Measurements from ENCODE around the gene TC2N. TPM values are rescaled to one million over a fixed set of nuclear protein-coding genes. Genes with fewer than 3 reads are reported as not detected.
A peak's percentile ranks its signal among the peaks of the same experiment; 100 is the strongest.

Gene TC2N
- total RNA-seq (2012; rRNA removed) (under 0.01 and 0.18 TPM in 2 replicates), polyA plus RNA-seq (2012; rRNA removed) (0.03 and 0.04 TPM in 2 replicates), Bru-seq, nascent RNA (percentile 54 among the genes with signal in this experiment), BruChase-seq, experiment 1, labeled RNA remaining after a 6-hour chase (percentile 47 among the genes with signal in this experiment), BruChase-seq, experiment 2, labeled RNA remaining after a 2-hour chase (percentile 49 among the genes with signal in this experiment)
- not detected in 2 replicates for polyA plus RNA-seq (2012; cell fraction: cytosol; rRNA removed)
- 0.08 TPM in 1 of 2 replicates, not detected in the other for polyA plus RNA-seq (2012; cell fraction: nucleus; rRNA removed; ENCODE audit: low replicate concordance)
- long read RNA-seq, partial matches to known transcripts, result 0 of 1 reads
- long read RNA-seq, other reads (novel, unspliced or antisense), result 1 of 1 reads

DNA sequence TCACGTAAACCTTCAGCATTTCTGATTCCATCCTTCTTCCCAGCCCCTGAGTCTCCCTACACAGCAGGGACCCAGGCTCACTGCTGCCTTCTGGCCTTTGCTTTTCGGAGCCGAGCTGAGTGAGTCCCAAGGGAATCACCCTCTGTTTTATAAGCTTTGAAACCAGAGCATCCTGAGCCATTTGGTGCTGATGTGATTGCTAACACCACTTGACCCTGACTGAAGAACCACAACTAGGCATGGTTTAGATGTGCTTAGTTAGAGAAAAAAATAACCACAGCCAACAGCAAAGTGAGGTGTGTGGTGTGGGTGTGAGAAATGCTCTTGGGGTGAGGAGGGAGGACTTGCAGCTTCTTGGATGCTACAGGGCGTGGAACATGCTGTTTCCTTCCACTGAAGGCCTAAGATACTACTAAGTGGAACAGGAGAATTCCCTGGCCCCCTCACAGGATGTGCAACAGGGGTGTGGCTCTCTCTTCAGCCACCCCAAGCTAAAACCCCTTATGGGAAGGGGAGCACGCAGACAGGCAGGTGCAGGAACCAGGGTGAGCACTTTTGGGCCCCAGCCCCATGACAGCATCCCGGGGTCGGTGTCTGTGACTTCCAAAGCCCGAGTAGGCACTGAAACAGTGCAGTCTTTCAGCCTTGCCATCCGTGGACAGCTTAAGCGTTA lies at the start of gene TC2N:
Gene TC2N (minus strand): TSS at position 221 of the 673 bp plus-strand sequence. CDS start 53,767 bp downstream, outside the sequence.
- H4K91ac ChIP-seq (ENCODE audit: insufficient read depth, low read depth, low read length), result no peak within 1 kb of the TSS
- no peaks in the 10 kb centered on the region for H4K20me1 ChIP-seq (ENCODE audit: insufficient read depth, low read length)
- H3K79me1 ChIP-seq (ENCODE audit: low read depth in 1 of 2, low read length in 2 of 2), result no peaks in the 10 kb centered on the region
- intact Hi-C loops (cut with micrococcal nuclease) (no loop called here), in situ Hi-C loops (cut with MboI; ENCODE audit: low sequenced_read_pairs) (no loop called here), dilution Hi-C loops (cut with HindIII; ENCODE audit: low sequenced_read_pairs, unreplicated experiment) (no loop called here)
- no peak within 1 kb of the TSS for H4K8ac ChIP-seq (ENCODE audit: low read depth in 2 of 2, low read length in 2 of 2)
- H3K18ac ChIP-seq (ENCODE audit: low read depth, low read length), result no peak within 1 kb of the TSS
- 88% methylated on average over 7 of the region's 10 CpGs; no CpG with 5 or more reads in 1 of the 2 experiments for WGBS, 2 experiments (ENCODE audit: extremely low coverage in 2 of 2, insufficient read length in 1 of 2)
- no peak within 1 kb of the TSS for H3K4me2 ChIP-seq (ENCODE audit: low read depth, low read length)
- H2AFZ ChIP-seq (replicated peaks; ENCODE audit: low read length, poor library complexity), result no peak within 1 kb of the TSS
- H3K36me3 ChIP-seq (ENCODE audit: control insufficient read depth, insufficient read depth, low read length), result peaks cover 17% of the 10 kb centered on the region; the same call in 1 of the 2 replicates
- H3K27ac ChIP-seq (ENCODE audit: insufficient read depth, low read length), result no peak within 1 kb of the TSS
- DNase-seq, result no peak
- ChIA-PET CTCF (no interaction called here), POLR2A (ENCODE audit: unreplicated experiment) (no interaction called here)
- H2AK5ac ChIP-seq (ENCODE audit: low read depth, low read length), result no peak within 1 kb of the TSS
- H3K14ac ChIP-seq (replicated peaks; ENCODE audit: low read depth, low read length), result no peak within 1 kb of the TSS
- no peak within 1 kb of the TSS for H3K4me3 ChIP-seq (ENCODE audit: insufficient read depth, low read depth, low read length)
- H3K4me1 ChIP-seq (ENCODE audit: control insufficient read depth, insufficient read depth, low read length), result peaks cover 8% of the 10 kb centered on the region
- no peak within 1 kb of the TSS for H3K56ac ChIP-seq (ENCODE audit: extremely low read depth, insufficient read depth, low read length)
- no TSS peak for BruUV-seq (replicated peaks)
- no peak for ATAC-seq (ENCODE audit: low read depth)
- H2BK120ac ChIP-seq (ENCODE audit: low read depth, low read length), result no peak within 1 kb of the TSS
- no peak within 1 kb of the TSS for H2BK5ac ChIP-seq (ENCODE audit: low read depth, low read length, poor library complexity, severe bottlenecking)
- no peak within 1 kb of the TSS for H3K4ac ChIP-seq (ENCODE audit: low read depth, low read length)
- no peak within 1 kb of the TSS for H2BK15ac ChIP-seq (ENCODE audit: low read depth, low read length)
- no peaks in the 10 kb centered on the region for H3K9me3 ChIP-seq (ENCODE audit: control insufficient read depth, insufficient read depth, low read length)
- H3K27me3 ChIP-seq (ENCODE audit: control insufficient read depth, insufficient read depth, low read length), result no peaks in the 10 kb centered on the region
- no peak within 1 kb of the TSS for H2BK20ac ChIP-seq (ENCODE audit: low read depth, low read length)
- peaks cover 3% of the 10 kb centered on the region; the same call in 1 of the 2 replicates for H3K9me1 ChIP-seq (ENCODE audit: insufficient read depth, low read length)
- no peak within 1 kb of the TSS for H3K23ac ChIP-seq (ENCODE audit: low read depth, low read length)
- no peak within 1 kb of the TSS for H4K5ac ChIP-seq (ENCODE audit: low read depth, low read length)
- H3K9ac ChIP-seq (ENCODE audit: low read depth, low read length), result no peak within 1 kb of the TSS
- no peak within 1 kb of the TSS for H2AK9ac ChIP-seq (replicated peaks; ENCODE audit: low read depth, low read length, poor library complexity)
- TF ChIP-seq, protein P1, sequence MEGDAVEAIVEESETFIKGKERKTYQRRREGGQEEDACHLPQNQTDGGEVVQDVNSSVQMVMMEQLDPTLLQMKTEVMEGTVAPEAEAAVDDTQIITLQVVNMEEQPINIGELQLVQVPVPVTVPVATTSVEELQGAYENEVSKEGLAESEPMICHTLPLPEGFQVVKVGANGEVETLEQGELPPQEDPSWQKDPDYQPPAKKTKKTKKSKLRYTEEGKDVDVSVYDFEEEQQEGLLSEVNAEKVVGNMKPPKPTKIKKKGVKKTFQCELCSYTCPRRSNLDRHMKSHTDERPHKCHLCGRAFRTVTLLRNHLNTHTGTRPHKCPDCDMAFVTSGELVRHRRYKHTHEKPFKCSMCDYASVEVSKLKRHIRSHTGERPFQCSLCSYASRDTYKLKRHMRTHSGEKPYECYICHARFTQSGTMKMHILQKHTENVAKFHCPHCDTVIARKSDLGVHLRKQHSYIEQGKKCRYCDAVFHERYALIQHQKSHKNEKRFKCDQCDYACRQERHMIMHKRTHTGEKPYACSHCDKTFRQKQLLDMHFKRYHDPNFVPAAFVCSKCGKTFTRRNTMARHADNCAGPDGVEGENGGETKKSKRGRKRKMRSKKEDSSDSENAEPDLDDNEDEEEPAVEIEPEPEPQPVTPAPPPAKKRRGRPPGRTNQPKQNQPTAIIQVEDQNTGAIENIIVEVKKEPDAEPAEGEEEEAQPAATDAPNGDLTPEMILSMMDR (conservative IDR thresholded peaks at IDR 0.05; ENCODE audit: low read depth, low read length), result no peak
- TF ChIP-seq FOS (IDR thresholded peaks at IDR 0.05; ENCODE audit: low read depth, low read length) (no peak), MAZ (IDR thresholded peaks at IDR 0.05; ENCODE audit: borderline replicate concordance, low read depth, low read length) (no peak), SMC3 (IDR thresholded peaks at IDR 0.05; ENCODE audit: low read depth, low read length) (no peak), NFE2L2 (IDR thresholded peaks at IDR 0.05; ENCODE audit: low read depth, low read length) (no peak), CHD1 (IDR thresholded peaks at IDR 0.05; ENCODE audit: low read depth, low read length) (no peak), RCOR1 (IDR thresholded peaks at IDR 0.05; ENCODE audit: insufficient replicate concordance, low read length) (no peak), MXI1 (IDR thresholded peaks at IDR 0.05; ENCODE audit: borderline replicate concordance, low read depth, low read length) (no peak), CEBPB (IDR thresholded peaks at IDR 0.05; ENCODE audit: low read depth, low read length) (no peak), RAD21 (IDR thresholded peaks at IDR 0.05; ENCODE audit: low read length) (no peak), BHLHE40 (IDR thresholded peaks at IDR 0.05; ENCODE audit: low read depth, low read length) (no peak)
- TF ChIP-seq, protein P2, sequence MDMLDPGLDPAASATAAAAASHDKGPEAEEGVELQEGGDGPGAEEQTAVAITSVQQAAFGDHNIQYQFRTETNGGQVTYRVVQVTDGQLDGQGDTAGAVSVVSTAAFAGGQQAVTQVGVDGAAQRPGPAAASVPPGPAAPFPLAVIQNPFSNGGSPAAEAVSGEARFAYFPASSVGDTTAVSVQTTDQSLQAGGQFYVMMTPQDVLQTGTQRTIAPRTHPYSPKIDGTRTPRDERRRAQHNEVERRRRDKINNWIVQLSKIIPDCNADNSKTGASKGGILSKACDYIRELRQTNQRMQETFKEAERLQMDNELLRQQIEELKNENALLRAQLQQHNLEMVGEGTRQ (IDR thresholded peaks at IDR 0.05; ENCODE audit: low read depth, low read length), result no peak
- TF ChIP-seq, protein P3, sequence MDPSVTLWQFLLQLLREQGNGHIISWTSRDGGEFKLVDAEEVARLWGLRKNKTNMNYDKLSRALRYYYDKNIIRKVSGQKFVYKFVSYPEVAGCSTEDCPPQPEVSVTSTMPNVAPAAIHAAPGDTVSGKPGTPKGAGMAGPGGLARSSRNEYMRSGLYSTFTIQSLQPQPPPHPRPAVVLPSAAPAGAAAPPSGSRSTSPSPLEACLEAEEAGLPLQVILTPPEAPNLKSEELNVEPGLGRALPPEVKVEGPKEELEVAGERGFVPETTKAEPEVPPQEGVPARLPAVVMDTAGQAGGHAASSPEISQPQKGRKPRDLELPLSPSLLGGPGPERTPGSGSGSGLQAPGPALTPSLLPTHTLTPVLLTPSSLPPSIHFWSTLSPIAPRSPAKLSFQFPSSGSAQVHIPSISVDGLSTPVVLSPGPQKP (IDR thresholded peaks at IDR 0.05; ENCODE audit: borderline replicate concordance, low read depth, low read length), result no peak
